ENCODE data around the gene NME5. TPM values are rescaled to one million over a fixed set of nuclear protein-coding genes. Genes with fewer than 3 reads are reported as not detected.

NME5 gene
- total RNA-seq, 1 experiment from 2014 or later = 0.44 TPM

- H4K20me1 ChIP-seq (ENCODE audit: low read length) = no peaks in the 10 kb centered on the region
- CTCF ChIA-PET = interaction anchor here (0.5 to 0.6 kb wide), 2 partner anchors 53 to 320 kb away, joined by 3 read pairs; no protein-coding TSS in a partner anchor
- no peak overlapping the region for H3K4me3 ChIP-seq (ENCODE audit: low read length)
- TF ChIP-seq CTCF (conservative IDR thresholded peaks at IDR 0.05; ENCODE audit: low read depth, low read length) = no peak
- TF ChIP-seq EZH2 (IDR thresholded peaks at IDR 0.05; ENCODE audit: low read length, unreplicated experiment) = no peak
- no peak for TF ChIP-seq EZH2phosphoT487 (IDR thresholded peaks at IDR 0.05; ENCODE audit: borderline replicate concordance, low read length)
- intact Hi-C loops (cut with micrococcal nuclease) = no loop called here
- H3K9me3 ChIP-seq (ENCODE audit: low read length) = no peaks in the 10 kb centered on the region
- no peaks in the 10 kb centered on the region for H3K79me2 ChIP-seq (ENCODE audit: low read length)
- POLR2A ChIA-PET (ENCODE audit: unreplicated experiment) = interaction anchor here (0.6 kb wide), 2 partner anchors 58 to 122 kb away, joined by 4 read pairs; no protein-coding TSS in a partner anchor
- no peaks in the 10 kb centered on the region for H3K9me2 ChIP-seq (replicated peaks; ENCODE audit: low read length)
- no peak overlapping the region for H2AFZ ChIP-seq (ENCODE audit: low read length)
- no peaks in the 10 kb centered on the region for H3K36me3 ChIP-seq (ENCODE audit: low read depth, low read length)
- no peak overlapping the region for H3K4me2 ChIP-seq (ENCODE audit: low read length)
- H3K9ac ChIP-seq (ENCODE audit: low read length) = no peak overlapping the region
- no peaks in the 10 kb centered on the region for H3F3A ChIP-seq (ENCODE audit: low read length, unreplicated experiment)
- no TSS peak for BruUV-seq (replicated peaks)
- H3K4me1 ChIP-seq (ENCODE audit: insufficient read depth, low read length) = no peaks in the 10 kb centered on the region
- no peaks in the 10 kb centered on the region for H3K27me3 ChIP-seq (ENCODE audit: low read length)
- no peak for DNase-seq
- no peak overlapping the region for H3K27ac ChIP-seq (ENCODE audit: low read length)
- ATAC-seq = no peak
Measured at GRCh38 chr5:138091685-138092084, 47.5 kb downstream of the NME5 start.

GRCh38 chr5:138083702-138084101 lies 55.5 kb downstream of the NME5 start, which contains the start of gene WNT8A:
Gene WNT8A (plus strand): TSS chr5:138084033. CDS start chr5:138084128, 95 bp downstream.
- ATAC-seq = no peak
- Histone ChIP-seq H3K4me1 (ENCODE audit: insufficient read depth, low read length) (no peaks in the 10 kb centered on the region), H3K27me3 (ENCODE audit: low read length) (no peaks in the 10 kb centered on the region), H3K4me2 (ENCODE audit: low read length) (no peak within 1 kb of the TSS), H3K36me3 (ENCODE audit: low read depth, low read length) (no peaks in the 10 kb centered on the region), H2AFZ (ENCODE audit: low read length) (no peak within 1 kb of the TSS), H3K27ac (ENCODE audit: low read length) (no peak within 1 kb of the TSS), H3F3A (ENCODE audit: low read length, unreplicated experiment) (no peaks in the 10 kb centered on the region), H3K9ac (ENCODE audit: low read length) (no peak within 1 kb of the TSS), H3K79me2 (ENCODE audit: low read length) (no peaks in the 10 kb centered on the region), H3K9me3 (ENCODE audit: low read length) (no peaks in the 10 kb centered on the region), H3K4me3 (ENCODE audit: low read length) (no peak within 1 kb of the TSS), H4K20me1 (ENCODE audit: low read length) (no peaks in the 10 kb centered on the region), H3K9me2 (replicated peaks; ENCODE audit: low read length) (no peaks in the 10 kb centered on the region)
- intact Hi-C loops (cut with micrococcal nuclease) = no loop called here
- BruUV-seq (replicated peaks) = no TSS peak
- DNase-seq = no peak
- POLR2A ChIA-PET (ENCODE audit: unreplicated experiment) = no interaction called here
- CTCF ChIA-PET = no interaction called here
- no peak for TF ChIP-seq EZH2 (IDR thresholded peaks at IDR 0.05; ENCODE audit: low read length, unreplicated experiment)
- TF ChIP-seq EZH2phosphoT487 (IDR thresholded peaks at IDR 0.05; ENCODE audit: borderline replicate concordance, low read length) = no peak
- no peak for TF ChIP-seq CTCF (conservative IDR thresholded peaks at IDR 0.05; ENCODE audit: low read depth, low read length)

GRCh38 chr5:138082033-138082432 lies 57.2 kb downstream of the NME5 start:
- DNase-seq = no peak
- H4K20me1 ChIP-seq (ENCODE audit: low read length) = no peaks in the 10 kb centered on the region
- TF ChIP-seq CTCF (conservative IDR thresholded peaks at IDR 0.05; ENCODE audit: low read depth, low read length) (no peak), EZH2 (IDR thresholded peaks at IDR 0.05; ENCODE audit: low read length, unreplicated experiment) (no peak), EZH2phosphoT487 (IDR thresholded peaks at IDR 0.05; ENCODE audit: borderline replicate concordance, low read length) (no peak)
- no peaks in the 10 kb centered on the region for H3F3A ChIP-seq (ENCODE audit: low read length, unreplicated experiment)
- H3K9me3 ChIP-seq (ENCODE audit: low read length) = no peaks in the 10 kb centered on the region
- CTCF ChIA-PET = interaction anchor here (0.5 kb wide), 1 partner anchor 51 kb away, joined by 3 read pairs; no protein-coding TSS in a partner anchor
- H3K79me2 ChIP-seq (ENCODE audit: low read length) = no peaks in the 10 kb centered on the region
- H2AFZ ChIP-seq (ENCODE audit: low read length) = no peak overlapping the region
- H3K4me1 ChIP-seq (ENCODE audit: insufficient read depth, low read length) = no peaks in the 10 kb centered on the region
- no peak overlapping the region for H3K4me2 ChIP-seq (ENCODE audit: low read length)
- H3K4me3 ChIP-seq (ENCODE audit: low read length) = no peak overlapping the region
- POLR2A ChIA-PET (ENCODE audit: unreplicated experiment) = no interaction called here
- BruUV-seq (replicated peaks) = no TSS peak
- no peak for ATAC-seq
- H3K9me2 ChIP-seq (replicated peaks; ENCODE audit: low read length) = no peaks in the 10 kb centered on the region
- H3K36me3 ChIP-seq (ENCODE audit: low read depth, low read length) = no peaks in the 10 kb centered on the region; the same call in 1 of the 2 replicates
- no peak overlapping the region for H3K27ac ChIP-seq (ENCODE audit: low read length)
- no peak overlapping the region for H3K9ac ChIP-seq (ENCODE audit: low read length)
- intact Hi-C loops (cut with micrococcal nuclease) = no loop called here
- H3K27me3 ChIP-seq (ENCODE audit: low read length) = no peaks in the 10 kb centered on the region

Measured in PC-3 (cell line).